ENCODE results near the gene CNN1. TPM values are rescaled to one million over a fixed set of nuclear protein-coding genes. Genes with fewer than 3 reads are reported as not detected.
"Not testable (repeated sequence)": the region's sequence is repeated elsewhere in the genome, so short reads cannot be mapped to it uniquely, and the experiment has no call there.

The CNN1 gene
- total RNA-seq, 1 donor from 2014 or later, result 35.7 TPM

- intact Hi-C loops (cut with DNase I), result no loop called here
- ATAC-seq (peak; percentile 99), DNase-seq (ENCODE audit: low spot score) (peak; percentile 97)
Observed at GRCh38 chr19:11558881-11559828, 20.5 kb downstream of the CNN1 start, which contains the start of gene ELOF1. Gene ELOF1 (minus strand): TSS chr19:11559230. CDS start chr19:11554347, 4,883 bp downstream.

GRCh38 chr19:11560404-11561051, 21.9 kb downstream of the CNN1 start:
- ATAC-seq, result peak; percentile 29
- no peak for DNase-seq (ENCODE audit: low spot score)
- intact Hi-C loops (cut with DNase I), result no loop called here

- no peak for DNase-seq (ENCODE audit: low spot score)
- intact Hi-C loops (cut with DNase I), result no loop called here
- ATAC-seq, result no peak
Observed at GRCh38 chr19:11563532-11563931, 24.9 kb downstream of the CNN1 start.

GRCh38 chr19:11564082-11564807, 25.6 kb downstream of the CNN1 start:
- intact Hi-C loops (cut with DNase I), result not testable (repeated sequence)

GRCh38 chr19:11565649-11565980, 27.0 kb downstream of the CNN1 start:
- ATAC-seq; DNase-seq (ENCODE audit: low spot score); intact Hi-C loops (cut with DNase I): not testable (repeated sequence)

More at GRCh38 chr19:11564082-11564807, 25.6 kb downstream of the CNN1 start:
- DNase-seq (ENCODE audit: low spot score); ATAC-seq: not testable (repeated sequence)

- intact Hi-C loops (cut with DNase I), result no loop called here
- ATAC-seq (no peak), DNase-seq (ENCODE audit: low spot score) (no peak)
Observed at GRCh38 chr19:11566164-11566563, 27.5 kb downstream of the CNN1 start.

GRCh38 chr19:11570039-11570462, 31.4 kb downstream of the CNN1 start:
- no peak for ATAC-seq
- DNase-seq (ENCODE audit: low spot score), result no peak
- intact Hi-C loops (cut with DNase I), result no loop called here

- DNase-seq (ENCODE audit: low spot score); intact Hi-C loops (cut with DNase I); ATAC-seq: not testable (repeated sequence)
Observed at GRCh38 chr19:11573354-11573753, 34.7 kb downstream of the CNN1 start.

- ATAC-seq; intact Hi-C loops (cut with DNase I); DNase-seq (ENCODE audit: low spot score): not testable (repeated sequence)
Observed at GRCh38 chr19:11573763-11574162, 35.1 kb downstream of the CNN1 start.

- intact Hi-C loops (cut with DNase I), result no loop called here
- DNase-seq (ENCODE audit: low spot score) (no peak), ATAC-seq (no peak)
Observed at GRCh38 chr19:11574689-11575088, 36.0 kb downstream of the CNN1 start.

GRCh38 chr19:11576227-11576626, 37.6 kb downstream of the CNN1 start:
- DNase-seq (ENCODE audit: low spot score) (no peak), ATAC-seq (no peak)
- intact Hi-C loops (cut with DNase I), result no loop called here

GRCh38 chr19:11577451-11578257, 39.0 kb downstream of the CNN1 start, which contains the start of gene ACP5:
Gene ACP5 (minus strand): TSS chr19:11577645. CDS start chr19:11577317, 328 bp downstream.
- peak; percentile 62 for ATAC-seq
- DNase-seq (ENCODE audit: low spot score), result no peak
- intact Hi-C loops (cut with DNase I), result no loop called here

GRCh38 chr19:11578258-11579142, 39.8 kb downstream of the CNN1 start:
- ATAC-seq (peak; percentile 67), DNase-seq (ENCODE audit: low spot score) (peak; percentile 78)
- intact Hi-C loops (cut with DNase I), result no loop called here

- no peak for ATAC-seq
- intact Hi-C loops (cut with DNase I), result no loop called here
- no peak for DNase-seq (ENCODE audit: low spot score)
Observed at GRCh38 chr19:11580116-11580515, 41.5 kb downstream of the CNN1 start.

- no peak for ATAC-seq
- intact Hi-C loops (cut with DNase I), result no loop called here
- DNase-seq (ENCODE audit: low spot score), result no peak
Observed at GRCh38 chr19:11581740-11582139, 43.1 kb downstream of the CNN1 start.

- ATAC-seq (no peak), DNase-seq (ENCODE audit: low spot score) (no peak)
- intact Hi-C loops (cut with DNase I), result no loop called here
Observed at GRCh38 chr19:11586331-11586730, 47.7 kb downstream of the CNN1 start.

GRCh38 chr19:11587302-11587974, 48.8 kb downstream of the CNN1 start:
- ATAC-seq (peak; percentile 87), DNase-seq (ENCODE audit: low spot score) (peak; percentile 87)
- intact Hi-C loops (cut with DNase I), result no loop called here
